GM21423 (cell line): ENCODE results near the gene IMMP2L.
"Not testable (repeated sequence)": the region's sequence is repeated elsewhere in the genome, so short reads cannot be mapped to it uniquely, and the experiment has no call there.

Experiments used
- ATAC-seq: cut with Tn5 transposase; IDR thresholded peaks from one replicate; pipeline ENCODE4 v1.9.1; 2021; ENCODE audit warnings: mild to moderate bottlenecking, moderate library complexity; ENCODE audit not compliant: unreplicated experiment

IMMP2L gene

GRCh38 chr7:110973196-110973990 is 588.9 kb downstream of the IMMP2L start:
- no peak for ATAC-seq

- no peak for ATAC-seq
Measured at GRCh38 chr7:110964775-110965174, 597.5 kb downstream of the IMMP2L start.

- ATAC-seq: no peak
Measured at GRCh38 chr7:110962826-110963225, 599.5 kb downstream of the IMMP2L start.

DNA sequence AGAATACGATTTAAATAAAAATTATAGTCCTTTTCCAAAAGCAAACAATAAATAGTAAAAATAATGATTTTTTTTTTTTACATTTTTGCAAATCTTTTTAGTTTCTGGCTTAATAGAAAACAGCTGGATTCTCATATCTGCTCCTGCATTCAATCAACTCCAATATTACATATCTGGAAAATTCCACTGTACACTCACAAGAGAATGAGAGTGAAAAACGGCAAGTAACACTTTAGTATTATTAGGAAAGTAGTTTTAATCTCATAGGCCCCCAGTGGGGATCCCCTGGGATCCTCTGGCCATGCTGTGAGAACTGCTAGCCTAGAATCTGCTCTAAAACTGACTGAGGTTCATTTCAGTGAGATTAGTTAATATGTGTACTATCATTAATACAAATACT is 599.9 kb downstream of the IMMP2L start:
- no peak for ATAC-seq

DNA sequence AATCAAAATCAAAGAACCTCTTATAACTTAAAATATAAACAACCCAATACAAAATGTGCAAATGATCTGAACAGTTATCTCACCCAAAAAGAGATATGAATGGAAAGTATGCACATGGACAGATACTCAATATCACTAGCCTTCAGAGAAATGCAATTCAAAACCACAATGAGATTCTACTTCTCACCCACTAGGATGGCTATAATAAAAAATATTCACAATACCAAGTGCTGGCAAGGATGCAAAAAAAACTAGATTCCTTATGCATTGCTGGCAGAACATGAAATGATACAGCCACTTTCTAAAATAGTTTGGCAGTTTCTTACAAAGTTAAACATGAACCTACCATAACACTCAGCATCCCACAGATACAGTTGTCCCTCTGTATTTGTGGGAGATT is 601.5 kb downstream of the IMMP2L start:
- no peak for ATAC-seq

DNA sequence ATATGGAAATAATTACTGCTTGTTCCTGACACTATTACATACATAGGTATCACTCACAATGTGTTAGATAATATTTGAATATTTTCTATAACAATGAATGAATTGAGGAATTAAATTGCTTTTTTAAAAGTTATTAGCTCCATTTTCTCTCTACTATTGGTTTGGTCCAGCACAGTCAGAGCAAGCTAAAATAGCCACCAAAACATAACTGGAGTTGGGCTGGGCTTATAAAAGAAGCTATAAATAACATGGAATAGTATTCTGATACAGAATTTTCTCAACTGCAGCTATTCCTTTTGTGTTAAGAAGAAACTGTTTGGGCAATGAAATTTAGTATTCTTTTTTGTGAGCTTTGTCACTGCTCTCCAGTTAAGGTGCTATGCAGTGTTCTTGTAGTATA is 614.0 kb downstream of the IMMP2L start:
- ATAC-seq: no peak

- ATAC-seq: no peak
Measured at GRCh38 chr7:110947408-110947807, 614.9 kb downstream of the IMMP2L start.

- ATAC-seq: no peak
Measured at GRCh38 chr7:110944966-110945644, 617.2 kb downstream of the IMMP2L start.

GRCh38 chr7:110944448-110944847 is 617.8 kb downstream of the IMMP2L start:
- ATAC-seq: no peak

DNA sequence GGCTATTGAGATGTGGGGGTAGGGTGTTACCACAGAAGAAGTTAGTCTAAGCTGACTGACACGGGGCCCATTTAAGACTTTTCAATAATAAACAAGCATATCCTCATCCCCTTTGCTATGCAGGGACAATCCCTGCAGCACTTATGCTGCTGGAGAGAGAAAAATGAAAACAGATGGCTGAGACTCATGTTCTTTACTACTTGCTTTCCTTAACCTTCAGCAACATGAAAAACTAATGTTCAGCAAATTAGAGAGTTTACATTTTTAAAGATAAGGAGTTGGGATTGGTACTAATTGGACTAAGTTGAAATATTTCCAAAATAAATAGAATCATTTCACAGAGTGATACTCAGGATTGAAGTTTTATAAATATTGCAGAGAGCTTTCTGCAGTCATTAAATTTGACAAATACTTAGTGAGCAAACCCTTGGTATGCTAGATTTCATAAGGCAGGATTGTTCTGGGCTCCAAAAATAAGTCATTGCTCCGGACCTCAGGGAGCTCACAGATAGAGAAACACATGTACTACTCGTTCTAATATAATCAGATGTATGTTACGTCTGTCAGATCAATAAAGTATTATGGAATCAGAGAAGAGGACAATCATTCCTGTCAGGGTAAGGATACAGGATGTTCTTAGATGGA is 618.5 kb downstream of the IMMP2L start:
- no peak for ATAC-seq

- no peak for ATAC-seq
Measured at GRCh38 chr7:110941385-110941784, 620.9 kb downstream of the IMMP2L start.

DNA sequence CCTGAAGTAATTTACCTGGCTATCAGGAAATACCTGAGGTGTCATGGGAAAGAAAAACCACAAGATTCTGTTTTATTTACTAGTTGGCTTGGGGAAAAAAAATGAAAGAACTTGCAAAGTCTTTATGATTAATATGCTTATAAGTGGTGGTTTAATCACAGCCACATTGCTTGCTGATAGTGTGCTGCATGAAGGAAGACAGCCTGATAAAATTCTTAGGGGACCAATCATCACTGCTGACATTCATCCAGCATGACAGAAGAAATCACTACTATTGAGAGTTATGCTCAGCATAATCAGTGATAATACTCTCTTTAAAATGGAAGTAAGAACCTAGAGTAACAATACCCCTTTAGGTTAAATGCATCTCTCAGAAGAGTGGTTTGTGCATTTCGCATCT is 621.5 kb downstream of the IMMP2L start:
- ATAC-seq: no peak

DNA sequence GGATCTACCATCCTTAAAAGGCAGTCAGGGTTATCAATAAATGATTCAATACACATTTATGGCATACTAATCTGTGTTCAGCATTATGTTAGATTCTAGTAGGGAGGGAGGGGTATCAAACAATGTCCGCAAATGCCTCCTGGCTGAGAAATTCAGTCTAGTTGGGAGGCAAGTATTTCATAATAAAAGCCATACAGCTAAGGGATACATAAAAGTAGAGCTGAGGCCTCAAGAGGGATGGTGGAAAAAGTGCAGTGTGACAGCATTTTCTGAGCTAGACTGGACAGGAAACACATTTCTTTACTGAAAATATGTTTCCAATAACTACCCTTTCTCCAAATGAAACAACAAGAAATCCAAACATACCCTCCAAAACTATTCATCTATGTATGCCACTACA is 624.1 kb downstream of the IMMP2L start:
- ATAC-seq: no peak

DNA sequence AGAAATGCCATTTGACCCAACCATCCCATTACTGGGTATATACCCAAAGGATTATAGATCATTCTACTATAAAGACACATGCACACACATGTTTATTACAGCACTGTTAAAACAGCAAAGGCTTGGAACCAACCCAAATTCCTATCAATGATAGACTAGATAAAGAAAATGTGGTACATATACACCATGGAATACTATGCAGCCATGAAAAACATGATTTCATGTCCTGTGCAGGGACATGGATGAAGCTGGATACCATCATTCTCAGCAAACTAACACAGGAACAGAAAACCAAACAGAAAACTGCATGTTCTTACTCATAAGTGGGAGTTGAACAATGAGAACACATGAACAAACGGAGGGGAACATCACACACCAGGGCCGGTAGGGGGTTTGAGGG is 625.6 kb downstream of the IMMP2L start:
- ATAC-seq: not testable (repeated sequence)

GRCh38 chr7:110929480-110930249 is 632.6 kb downstream of the IMMP2L start:
- no peak for ATAC-seq

GRCh38 chr7:110922906-110923305 is 639.4 kb downstream of the IMMP2L start:
- no peak for ATAC-seq

DNA sequence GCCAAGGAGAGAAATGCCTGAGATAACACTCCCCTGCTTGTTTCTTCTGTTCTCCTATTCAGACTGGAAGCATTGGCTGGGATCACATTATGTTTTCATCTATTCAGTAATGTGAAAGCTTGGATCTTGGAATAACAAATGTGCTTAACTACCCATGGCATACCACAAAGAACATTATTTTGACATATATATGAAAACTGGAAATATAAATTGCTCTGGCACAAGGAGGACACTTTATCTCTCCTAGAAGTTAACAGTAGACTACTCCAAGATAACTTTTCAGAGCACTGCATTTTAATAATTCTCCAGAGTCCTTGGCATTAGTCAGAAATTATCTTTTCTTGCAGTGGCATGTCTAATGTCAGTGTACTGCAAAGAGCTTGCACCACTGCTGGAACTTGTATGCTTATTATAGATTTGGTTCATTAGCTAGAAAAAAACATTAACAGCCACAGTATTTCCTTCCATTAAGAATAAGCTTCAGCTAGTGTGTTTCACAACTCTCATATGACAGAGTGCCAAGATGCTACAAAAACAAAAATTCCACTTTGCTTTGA is 640.6 kb downstream of the IMMP2L start:
- no peak for ATAC-seq

GRCh38 chr7:110918949-110919548 is 643.2 kb downstream of the IMMP2L start:
- ATAC-seq: peak; percentile 76

GRCh38 chr7:110914263-110914662 is 648.0 kb downstream of the IMMP2L start:
- ATAC-seq: peak; percentile 41

DNA sequence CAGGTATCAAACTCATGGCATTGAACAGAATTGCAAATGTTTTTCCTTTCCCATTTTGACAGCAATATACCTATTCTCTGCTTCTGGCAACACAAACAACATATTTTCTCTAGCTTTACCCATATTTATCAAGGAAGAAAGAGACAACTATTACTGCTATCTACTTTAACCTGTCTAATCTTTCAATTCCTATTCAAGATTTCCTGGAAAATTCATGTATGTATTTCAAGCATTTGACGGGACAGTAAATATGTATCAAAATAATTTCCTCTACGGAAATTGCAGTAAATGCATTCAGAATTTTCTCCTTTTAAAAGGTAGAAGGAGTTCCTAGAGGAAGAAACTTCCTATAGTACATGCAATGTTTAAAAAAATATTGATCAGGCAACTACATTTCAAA is 650.7 kb downstream of the IMMP2L start:
- ATAC-seq: no peak
